Fibroblast of gingiva (primary cell): ENCODE data around the gene PARP16.

Experiments used
- DNase-seq: peaks from one replicate; pipeline ENCODE4 v3.0.0-alpha.2; 2011; ENCODE audit warnings: low read depth

PARP16 gene

DNA sequence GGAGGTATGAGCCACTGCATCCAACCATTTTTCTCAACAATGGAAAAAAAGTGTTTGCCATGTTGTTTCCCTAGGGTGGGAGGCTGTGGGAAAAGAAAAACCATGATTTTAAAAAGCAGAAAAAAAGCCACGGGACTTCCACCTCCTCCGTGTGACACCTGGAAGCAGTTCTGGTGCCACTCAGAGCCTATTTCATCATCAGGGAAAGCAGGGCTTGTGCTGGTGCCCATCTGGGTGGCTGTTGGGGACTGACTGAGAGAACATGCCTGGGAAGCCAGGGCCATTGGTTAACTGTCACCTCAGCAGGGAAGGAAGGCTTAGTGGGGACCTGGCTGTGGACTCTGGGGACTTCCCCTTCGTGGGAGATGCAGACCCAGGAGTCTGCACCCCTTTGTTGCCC is 25.1 kb upstream of the PARP16 start:
- DNase-seq: no peak

DNA sequence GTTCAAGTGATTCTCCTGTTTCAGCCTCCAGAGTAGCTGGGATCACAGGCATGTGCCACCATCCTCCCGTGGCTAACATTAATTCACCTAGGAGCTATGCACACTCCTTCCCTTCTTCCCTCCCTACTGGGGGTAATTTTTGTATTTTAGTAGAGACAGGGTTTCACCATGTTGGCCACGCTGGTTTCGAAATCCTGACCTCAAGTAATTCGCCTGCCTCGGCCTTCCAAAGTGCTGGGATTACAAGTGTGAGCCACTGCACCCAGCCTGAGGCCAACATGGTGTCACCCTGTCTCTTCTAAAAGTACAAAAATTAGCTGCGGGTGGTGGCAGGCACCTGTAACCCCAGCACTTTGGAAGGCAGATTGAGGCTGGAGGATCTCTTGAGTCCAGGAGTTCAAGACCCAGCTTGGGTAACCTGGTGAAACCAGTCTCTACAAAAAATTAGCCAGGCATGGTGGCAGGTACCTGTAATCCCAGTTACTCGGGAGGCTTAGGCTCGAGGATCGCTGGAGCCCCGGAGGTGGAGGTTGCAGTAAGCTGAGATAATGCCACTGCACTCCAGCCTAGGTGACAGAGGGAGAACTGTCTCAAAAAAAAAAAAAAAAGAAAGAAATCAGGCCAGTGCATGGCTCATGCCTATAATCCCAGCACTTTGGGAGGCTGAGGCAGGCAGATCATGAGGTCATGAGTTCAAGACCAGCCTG is 23.9 kb upstream of the PARP16 start:
- peak; percentile 78 for DNase-seq

DNA sequence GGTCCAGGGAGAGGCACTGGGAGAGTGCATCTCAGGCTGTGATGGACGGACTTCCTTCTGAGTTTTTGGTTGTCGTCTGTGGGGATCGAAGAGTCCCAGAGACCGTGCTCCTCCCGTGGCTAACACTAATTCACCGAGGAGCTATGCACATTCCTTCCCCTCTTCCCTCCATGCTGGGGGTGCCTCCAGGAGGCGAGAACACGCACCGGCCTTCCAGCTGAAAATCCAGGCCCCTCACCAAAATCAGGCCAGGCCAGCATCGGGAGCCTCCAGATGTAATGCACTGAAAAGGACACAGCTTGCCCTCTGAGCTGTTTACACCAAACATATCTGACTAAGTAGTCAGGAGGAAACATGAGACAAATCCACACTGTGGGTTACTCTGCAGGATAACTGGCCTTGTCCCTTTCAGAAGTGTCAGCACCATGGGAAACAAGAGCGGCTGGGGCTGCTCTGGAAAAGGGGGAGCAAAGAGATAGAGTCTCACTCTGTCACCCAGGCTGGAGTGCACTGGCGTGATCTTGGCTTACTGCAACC is 23.3 kb upstream of the PARP16 start:
- DNase-seq: peak; percentile 58

DNA sequence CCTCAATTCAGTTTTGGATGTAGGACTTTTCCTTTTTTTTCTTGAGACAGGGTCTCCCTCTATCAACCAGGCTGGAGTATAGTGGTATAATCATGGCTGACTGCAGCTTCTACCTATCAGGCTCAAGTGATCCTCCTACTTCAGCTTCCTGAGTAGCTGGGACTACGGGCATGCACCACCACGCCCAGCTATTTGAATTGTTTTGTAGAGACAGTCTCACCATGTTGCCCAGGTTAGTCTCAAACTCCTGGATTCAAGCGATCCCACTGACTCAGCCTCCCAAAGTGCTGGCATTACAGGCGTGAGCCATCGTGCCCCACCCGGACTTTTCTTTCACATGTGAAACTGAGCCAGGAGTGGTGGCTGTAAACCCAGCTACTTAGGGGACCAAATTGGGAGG is 21.3 kb upstream of the PARP16 start:
- no peak for DNase-seq

DNA sequence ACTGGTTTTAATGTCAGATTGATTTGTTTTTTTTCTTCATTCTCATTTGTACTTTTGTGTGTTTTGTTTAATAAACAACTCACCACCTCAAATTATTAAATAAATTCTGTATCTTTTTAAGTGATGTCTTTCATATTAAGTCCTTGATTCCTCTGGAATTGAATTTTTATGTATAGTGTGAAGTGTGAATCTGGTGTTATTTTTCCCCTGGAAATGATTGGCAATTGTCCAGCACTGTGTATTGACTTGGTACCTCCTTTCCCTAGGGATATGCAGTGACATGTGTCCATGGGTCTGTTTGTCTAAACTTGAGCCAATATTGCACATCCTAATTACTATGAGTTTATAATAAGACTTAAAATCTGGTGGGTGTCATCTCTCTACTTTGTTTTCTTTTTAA is 19.9 kb upstream of the PARP16 start:
- DNase-seq: no peak

DNA sequence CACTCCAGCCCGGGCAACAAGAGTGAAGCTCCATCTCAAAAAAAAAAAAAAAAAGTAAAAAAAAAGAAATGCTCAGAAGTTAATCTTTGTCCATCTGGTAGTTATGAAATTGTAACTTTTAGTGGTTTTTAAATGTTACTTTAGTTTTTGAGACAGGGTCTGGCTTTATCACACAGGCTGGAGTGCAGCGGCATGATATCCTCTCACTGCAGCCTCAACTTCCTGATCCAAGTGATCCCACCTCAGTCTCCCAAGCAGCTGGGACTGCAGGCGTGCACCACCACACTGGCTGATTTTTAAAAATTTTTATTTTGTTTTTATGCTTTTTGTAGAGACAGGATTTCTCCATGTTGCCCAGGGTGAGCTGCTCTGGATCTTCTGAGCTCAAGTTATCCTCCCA is 19.1 kb upstream of the PARP16 start:
- DNase-seq: no peak

DNA sequence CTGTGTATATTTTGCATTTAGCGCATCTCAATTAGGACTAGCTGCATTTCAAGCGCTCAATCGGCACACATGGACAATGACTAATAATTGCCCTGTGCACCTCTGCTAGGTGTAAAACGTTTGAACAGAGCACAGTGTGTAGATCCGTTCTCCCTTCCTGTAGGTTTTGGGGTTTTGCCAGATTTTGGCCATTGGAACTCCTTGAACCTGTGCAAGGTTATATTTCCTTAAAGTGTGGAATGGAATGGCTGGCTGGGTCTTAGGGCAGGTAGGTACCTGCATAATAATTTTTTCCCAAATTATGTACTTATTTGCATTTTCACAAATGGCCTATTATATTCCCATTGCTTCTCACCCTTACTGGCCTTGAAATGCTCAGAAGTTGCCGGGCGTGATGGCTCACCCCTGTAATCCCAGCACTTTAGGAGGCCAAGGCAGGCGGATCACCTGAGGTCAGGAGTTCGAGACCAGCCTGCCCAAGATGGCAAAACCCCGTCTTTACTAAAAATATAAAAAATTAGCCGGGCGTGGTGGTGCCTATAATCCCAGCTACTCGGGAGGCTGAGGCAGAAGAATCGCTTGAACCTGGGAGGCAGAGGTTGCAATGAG is 18.6 kb upstream of the PARP16 start:
- no peak for DNase-seq

DNA sequence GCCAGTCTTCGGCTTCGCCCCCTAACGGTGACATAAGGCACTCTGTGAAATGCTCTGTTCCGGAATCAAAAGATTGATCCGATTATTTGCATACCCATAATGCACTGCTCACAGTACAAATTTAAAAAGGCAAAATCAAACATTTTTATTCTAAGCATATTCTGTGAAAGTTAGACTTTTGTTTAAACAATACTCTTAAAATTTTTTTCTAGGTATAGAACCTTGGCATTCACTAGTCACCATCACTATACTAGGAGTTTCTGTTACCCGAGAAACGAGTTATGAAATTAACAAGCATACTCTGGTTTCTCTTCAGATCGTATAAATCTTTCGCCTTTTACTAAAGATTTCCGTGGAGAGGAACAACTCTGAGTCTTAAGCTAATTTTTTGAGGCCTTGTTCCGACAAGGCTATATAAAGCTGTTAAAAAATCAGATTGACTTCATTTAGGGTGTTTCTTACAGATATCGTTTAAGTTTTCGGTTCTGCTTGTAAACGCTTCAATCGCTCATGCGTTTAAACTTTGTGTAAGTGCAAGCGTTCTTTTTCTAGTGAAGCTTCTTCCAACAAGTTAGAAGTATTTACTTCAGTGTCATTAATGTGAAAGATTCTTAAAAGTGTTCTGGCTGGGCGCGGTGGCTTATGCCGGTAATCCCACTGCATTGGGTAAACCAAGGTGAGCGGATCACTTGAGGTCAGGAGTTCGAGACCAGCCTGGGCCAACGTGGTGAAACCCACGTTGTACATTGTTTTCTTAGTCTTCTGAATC is 17.9 kb upstream of the PARP16 start, which contains the start of gene RNU5B-1:
Gene RNU5B-1 (plus strand): TSS at position 297 of the 769 bp plus-strand sequence.
- peak; percentile 97 for DNase-seq

DNA sequence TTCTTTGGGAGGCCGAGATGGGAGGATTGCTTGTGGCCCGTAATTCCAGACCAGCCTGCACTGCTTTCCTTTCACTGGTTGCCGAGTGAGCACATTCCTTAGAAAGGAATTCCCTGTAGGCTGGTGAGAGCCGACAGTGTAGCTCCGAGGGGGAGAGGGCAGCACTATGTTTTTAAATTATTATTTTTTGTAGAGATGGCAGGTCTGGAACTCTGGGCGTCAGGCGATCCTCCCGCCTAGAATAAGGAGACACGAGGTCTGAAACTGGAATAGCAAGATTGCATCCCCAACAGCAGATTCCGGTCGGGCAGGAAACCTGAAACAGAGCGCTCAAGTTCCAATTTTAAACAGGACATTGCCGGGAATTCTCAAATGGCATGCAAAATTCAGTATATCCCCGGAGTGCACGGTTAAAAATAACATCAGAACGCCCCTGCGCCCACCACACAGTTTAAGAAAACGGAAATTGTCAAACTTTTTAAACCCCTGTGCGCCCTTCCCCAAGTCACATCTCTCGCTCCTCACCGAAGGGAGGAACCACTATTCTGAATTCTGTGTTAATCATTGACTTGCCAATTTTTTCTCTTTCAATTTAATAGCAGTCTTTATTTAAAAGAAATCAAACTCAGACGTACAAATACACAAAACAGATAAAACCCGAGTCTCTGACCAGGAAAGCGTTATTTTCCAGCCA is 17.2 kb upstream of the PARP16 start:
- peak; percentile 46 for DNase-seq

DNA sequence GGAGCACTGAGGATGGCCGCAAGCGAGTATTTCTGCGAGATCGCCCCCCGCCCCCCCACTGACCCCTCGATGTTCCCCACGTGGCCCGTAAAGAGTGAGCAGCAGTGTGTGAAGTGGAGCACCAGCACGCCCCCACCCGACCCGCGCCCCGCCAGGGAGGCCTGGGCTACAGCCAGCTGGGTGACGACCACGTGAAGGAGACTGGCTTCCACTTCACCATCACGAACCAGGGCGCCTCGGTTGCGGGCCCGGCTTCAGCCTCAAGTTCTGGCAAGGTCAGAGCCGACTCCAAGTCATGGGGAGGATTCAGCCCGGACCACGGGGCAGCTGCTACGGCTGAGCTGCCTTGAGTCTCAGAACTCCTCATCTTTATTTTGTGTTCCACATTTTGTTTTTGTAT is 15.4 kb upstream of the PARP16 start:
- DNase-seq: no peak

DNA sequence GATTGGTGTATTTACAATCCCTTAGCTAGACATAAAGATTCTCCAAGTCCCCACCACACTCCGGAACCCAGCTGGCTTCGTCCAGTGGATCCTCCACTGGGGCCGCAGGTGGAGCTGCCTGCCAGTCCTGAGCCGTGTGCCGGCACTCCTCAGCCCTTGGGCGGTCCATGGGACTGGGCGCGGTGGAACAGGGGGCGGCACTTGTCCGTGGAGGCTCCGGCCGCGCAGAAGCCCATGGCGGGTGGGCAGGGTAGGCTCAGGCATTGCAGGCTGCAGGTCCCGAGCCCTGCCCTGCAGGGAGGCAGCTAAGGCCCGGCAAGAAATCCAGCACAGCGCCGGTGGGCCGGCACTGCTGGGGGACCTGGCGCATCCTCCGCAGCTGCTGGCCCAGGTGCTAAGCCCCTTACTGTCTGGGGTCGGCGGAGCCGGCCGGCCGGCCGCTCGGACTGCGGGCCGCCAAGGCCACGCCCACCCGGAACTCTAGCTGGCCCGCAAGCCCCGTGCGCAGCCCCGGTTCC is 14.3 kb upstream of the PARP16 start:
- DNase-seq: no peak

DNA sequence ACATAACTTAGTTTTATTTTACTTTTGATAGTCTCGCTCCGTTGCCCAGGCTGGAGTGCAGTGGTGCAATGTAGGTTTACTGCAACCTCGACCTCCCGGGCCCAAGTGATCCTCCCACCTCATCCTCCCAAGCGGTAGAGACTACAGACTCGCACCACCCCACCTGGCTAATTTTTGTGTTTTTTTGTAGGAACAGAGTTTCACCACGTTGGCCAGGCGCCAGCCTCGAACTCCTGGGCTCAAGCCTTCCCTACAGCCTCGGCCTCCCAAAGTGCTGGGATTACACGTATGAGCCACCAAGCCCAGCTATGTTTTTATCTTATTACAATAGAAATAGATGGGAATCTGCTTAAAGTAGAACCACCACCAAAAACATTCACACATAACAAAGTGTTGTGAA is 12.0 kb upstream of the PARP16 start:
- DNase-seq: no peak

DNA sequence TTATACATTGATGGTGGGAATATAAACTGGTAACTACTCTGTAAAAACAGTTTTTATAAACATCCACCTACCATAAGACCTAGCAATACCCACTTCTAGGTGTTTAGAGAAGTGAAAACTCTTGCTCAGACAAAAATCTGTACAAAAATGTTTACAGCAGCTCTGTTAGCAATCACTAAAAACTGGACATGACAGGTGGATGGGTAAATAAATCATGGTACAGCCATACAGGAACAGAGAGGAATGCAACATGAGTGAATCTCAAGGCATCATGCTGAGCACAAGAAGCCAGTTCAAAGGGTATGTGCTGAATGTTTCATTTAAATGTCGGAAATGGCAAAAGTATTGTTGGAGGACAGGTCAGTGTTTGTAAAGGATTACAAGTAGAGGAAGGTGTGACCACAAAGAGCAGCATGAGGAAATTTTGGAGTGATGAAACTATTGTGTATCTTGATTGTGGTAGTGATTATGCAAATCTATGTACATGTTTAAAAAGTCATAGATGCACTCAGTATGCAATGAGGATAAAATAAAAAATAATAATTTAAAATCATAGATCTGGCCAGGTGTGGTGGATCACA is 6.3 kb upstream of the PARP16 start:
- DNase-seq: no peak

DNA sequence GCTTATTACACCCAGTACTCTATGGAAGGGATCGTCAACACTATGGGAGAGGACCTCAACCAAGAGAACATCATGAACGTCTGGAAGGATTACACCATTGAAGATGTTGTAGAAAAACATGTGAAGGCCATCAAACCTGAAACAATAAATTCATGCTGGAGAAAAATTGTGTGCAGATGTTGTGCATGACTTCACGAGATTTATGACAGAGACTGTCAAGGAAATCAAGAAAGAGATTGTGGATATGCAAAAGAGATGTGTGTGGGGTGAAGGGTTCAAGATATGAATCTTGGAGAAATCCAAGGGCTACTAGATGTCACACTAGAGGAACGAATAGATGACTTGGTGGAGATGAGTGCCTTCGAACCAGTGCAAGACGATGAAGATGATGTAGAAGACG is 3.5 kb upstream of the PARP16 start:
- DNase-seq: no peak

DNA sequence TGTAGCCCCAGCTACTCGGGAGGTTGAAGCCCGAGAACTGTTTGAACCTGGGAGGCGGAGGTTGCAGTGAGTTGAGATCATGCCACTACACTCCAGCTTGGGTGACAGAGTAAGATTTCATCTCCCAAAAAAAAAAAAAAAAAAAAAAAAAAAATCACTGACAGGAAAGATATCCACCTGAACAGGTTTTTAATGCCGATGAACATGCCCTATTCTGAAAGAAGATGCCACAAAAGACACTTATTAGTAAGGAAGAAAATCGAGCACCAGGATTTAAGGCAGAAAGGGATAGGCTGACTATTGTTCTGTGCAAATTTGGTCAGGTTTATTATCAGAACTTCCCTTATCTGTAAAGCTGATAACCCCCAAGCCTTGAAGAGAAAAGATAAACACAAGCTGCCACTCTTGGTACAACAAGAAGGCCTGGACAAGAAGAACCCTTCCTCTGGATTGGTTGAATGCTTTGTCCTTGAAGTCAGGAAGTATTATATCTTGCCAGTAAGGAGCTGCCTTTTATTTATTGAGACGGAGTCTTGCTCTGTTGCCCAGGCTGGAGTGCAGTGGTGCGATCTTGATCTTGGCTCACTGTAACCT is 2.7 kb upstream of the PARP16 start:
- no peak for DNase-seq

DNA sequence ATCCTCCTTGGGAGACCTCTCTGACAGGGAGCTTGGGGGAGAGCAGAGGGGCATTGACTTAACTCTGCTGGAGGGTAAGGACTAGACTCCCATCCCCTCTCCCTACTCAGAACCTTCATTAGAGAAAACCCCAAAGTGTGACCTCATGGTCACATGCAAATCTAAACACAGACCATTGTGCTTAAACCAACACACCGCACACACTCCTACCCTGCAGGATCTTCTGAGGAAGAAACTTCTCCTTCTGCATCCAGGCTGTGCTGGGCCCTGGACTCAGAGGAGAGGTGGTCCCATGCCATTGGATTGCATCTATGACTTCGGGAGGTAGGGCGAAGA is 805 bp upstream of the PARP16 start:
- no peak for DNase-seq

DNA sequence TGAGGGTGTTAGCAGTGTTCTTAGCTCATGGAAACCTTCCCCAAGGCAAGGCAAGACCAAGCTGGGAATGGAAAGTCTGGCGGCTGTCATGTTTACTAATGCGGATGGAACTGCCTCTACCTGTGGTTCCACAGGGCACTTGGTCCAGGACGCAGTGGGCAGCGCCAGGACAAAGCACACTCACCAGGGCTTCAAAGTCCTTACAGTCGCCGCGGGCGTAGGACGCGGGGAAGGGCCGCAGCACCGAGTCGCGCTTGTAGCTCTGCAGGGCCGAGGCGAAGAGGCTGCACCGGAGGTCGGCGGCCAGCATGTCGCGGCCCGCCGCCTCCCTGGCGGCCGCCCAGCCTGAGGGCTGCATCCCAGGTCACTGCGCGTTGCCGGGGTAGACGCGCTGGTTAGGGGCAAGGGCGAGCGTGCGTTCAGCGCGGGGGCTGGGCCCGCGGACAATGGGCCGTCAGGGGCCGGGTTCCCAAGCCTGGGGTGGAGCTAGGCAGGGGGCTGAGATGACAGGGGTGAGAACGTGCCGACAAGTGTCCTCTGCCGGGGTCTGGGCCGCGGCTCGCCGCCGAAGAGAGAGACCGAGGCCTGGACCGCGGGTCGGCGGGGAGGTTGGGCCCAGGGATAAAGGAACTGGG is 497 bp downstream of the PARP16 start:
- no peak for DNase-seq

DNA sequence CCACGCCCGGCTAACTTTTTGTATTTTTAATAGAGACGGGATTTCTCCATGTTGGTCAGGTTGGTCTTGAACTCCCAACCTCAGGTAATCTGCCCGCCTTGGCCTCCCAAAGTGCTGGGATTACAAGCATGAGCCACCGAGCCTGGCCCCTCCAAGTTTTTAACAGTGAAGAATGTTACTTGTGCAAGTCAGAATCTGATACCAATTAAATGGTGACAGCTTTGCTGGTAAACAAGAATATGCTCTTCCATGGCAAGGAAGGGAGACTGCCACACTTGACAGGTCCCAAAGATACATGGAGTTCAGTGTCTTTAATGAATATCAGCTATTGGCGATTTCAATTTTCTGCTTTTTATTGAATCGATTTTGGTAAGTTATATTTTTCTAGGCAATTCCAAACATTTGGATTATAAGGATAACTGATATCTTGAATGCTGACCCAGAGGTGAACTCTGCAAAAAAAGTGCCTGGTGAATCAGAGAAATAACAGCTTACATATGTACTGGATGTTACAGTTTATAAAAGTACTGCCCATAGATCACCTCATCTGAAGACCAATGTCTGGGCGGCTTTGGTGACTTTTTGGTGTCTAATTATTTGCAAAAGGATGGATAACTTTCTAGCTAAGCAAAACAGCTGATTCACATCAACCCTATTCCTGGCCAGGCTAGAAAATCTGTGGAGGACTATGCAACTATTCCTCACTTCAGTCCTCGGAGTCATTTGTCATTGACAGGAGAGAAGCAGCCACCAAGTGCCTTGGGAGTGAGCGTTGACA is 1.2 kb downstream of the PARP16 start:
- DNase-seq: peak; percentile 52

DNA sequence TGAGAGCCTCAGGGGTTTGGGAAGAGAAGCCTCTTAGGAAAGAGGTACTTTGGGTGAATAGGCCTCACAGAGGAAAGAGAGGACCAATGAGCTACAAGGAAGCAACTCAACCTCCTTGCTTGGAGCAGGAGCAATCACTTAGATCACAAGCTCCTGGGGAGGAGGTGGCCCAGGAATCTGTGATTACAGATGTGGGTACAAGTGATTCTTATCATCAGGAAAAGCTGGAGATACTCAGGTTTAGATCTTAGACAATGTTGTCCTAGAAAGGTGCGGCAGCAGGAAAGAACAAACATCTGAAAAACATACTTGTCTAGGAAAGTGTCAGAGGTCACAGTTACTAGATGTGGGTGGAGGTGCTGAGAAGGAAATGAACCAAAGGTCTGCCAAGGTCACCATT is 8.2 kb downstream of the PARP16 start:
- no peak for DNase-seq

DNA sequence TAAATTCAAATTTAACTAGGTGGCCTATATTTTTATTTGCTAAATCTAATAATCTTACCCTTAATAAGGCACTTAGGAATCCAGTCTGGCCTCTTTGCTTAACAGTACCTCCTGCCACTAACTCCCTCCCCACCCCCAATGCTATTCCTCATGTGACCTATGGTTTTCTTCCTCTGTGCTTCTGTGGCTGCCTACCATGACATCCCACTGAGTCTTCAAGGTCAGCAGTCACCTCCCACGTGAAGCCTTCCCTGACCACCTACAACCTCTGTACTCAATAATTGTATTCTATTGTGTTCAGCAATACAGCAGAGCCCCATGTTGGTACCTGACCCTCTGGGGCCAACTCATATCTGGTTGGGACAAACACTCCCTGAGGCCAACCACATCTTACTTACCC is 9.7 kb downstream of the PARP16 start:
- DNase-seq: no peak
